ES-I3 (cell line): ENCODE data around the gene RAD51B.

Experiments
- H3K36me3 ChIP-seq: 2 replicates; pipeline ENCODE4 v1.6.1; 2013; ENCODE audit warnings: mild to moderate bottlenecking, low read length, control low read depth, moderate library complexity; ENCODE audit not compliant: insufficient read depth
- H3K4me1 ChIP-seq: 2 replicates; pipeline ENCODE4 v1.6.1; 2013; ENCODE audit warnings: mild to moderate bottlenecking, control low read depth, low read length; ENCODE audit not compliant: insufficient read depth
- H3K9ac ChIP-seq: 2 replicates; pipeline ENCODE4 v1.6.1; 2013; ENCODE audit warnings: low read depth, mild to moderate bottlenecking, low read length, moderate library complexity
- H3K9me3 ChIP-seq: 2 replicates; pipeline ENCODE4 v1.6.1; 2013; ENCODE audit warnings: mild to moderate bottlenecking, low read length, moderate library complexity; ENCODE audit not compliant: control insufficient read depth, insufficient read depth

RAD51B gene

DNA sequence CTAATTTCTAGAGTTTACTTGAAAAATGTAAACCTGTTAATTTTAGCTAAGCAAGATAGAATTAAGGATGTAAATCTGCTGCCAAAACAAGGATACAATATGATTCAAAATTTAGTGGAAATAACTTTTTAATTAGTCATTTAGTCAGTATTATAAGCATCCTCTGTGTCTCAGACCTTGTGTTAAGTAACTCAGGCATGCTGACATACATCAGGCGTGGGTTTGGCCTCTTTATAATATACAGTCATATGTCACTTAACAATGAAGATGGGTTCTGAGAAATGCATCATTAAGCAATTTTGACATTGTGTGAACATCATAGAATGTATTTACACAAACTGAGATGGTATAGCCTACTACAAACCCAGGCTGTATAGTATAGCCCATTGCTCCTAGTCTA, 586.4 kb downstream of the RAD51B start:
- H3K9me3 ChIP-seq = no peaks in the 10 kb centered on the region
- no peak overlapping the region for H3K9ac ChIP-seq
- H3K36me3 ChIP-seq = no peaks in the 10 kb centered on the region
- peaks cover 17% of the 10 kb centered on the region; the same call in 1 of the 2 replicates for H3K4me1 ChIP-seq

DNA sequence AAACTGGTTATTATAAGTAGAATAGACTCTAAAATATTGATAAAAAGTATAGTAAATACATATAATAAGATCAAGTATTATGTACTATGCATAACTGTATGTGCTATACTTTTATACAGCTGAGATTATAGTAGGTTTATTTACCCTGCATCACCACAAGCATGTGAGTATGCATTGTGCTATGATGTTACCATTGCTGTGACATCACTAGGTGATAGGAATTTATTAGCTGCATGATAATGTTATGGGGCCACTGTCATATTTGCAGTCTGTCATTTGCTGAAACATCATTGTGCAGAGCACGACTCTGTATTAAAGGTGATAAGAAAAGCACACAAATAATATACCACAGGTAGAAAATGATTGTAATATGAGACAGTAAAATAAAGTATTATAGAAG, 587.7 kb downstream of the RAD51B start:
- no peaks in the 10 kb centered on the region for H3K36me3 ChIP-seq
- H3K9me3 ChIP-seq = no peaks in the 10 kb centered on the region
- peaks cover 7% of the 10 kb centered on the region; the same call in 1 of the 2 replicates for H3K4me1 ChIP-seq
- H3K9ac ChIP-seq = no peak overlapping the region

GRCh38 chr14:68407825-68408224, 588.2 kb downstream of the RAD51B start:
- H3K9ac ChIP-seq = no peak overlapping the region
- peaks cover 7% of the 10 kb centered on the region; the same call in 1 of the 2 replicates for H3K4me1 ChIP-seq
- H3K9me3 ChIP-seq = no peaks in the 10 kb centered on the region
- H3K36me3 ChIP-seq = no peaks in the 10 kb centered on the region

GRCh38 chr14:68408680-68409079, 589.1 kb downstream of the RAD51B start:
- no peak overlapping the region for H3K9ac ChIP-seq

GRCh38 chr14:68409387-68409786, 589.8 kb downstream of the RAD51B start:
- Histone ChIP-seq H3K9me3 (no peaks in the 10 kb centered on the region), H3K36me3 (no peaks in the 10 kb centered on the region), H3K4me1 (peaks cover 7% of the 10 kb centered on the region; the same call in 1 of the 2 replicates), H3K9ac (no peak overlapping the region)

More at GRCh38 chr14:68408680-68409079, 589.1 kb downstream of the RAD51B start:
- no peaks in the 10 kb centered on the region for H3K9me3 ChIP-seq
- H3K36me3 ChIP-seq = no peaks in the 10 kb centered on the region
- peaks cover 7% of the 10 kb centered on the region; the same call in 1 of the 2 replicates for H3K4me1 ChIP-seq

GRCh38 chr14:68412505-68413465, 593.2 kb downstream of the RAD51B start:
- H3K4me1 ChIP-seq = peaks cover 7% of the 10 kb centered on the region; the same call in 1 of the 2 replicates

DNA sequence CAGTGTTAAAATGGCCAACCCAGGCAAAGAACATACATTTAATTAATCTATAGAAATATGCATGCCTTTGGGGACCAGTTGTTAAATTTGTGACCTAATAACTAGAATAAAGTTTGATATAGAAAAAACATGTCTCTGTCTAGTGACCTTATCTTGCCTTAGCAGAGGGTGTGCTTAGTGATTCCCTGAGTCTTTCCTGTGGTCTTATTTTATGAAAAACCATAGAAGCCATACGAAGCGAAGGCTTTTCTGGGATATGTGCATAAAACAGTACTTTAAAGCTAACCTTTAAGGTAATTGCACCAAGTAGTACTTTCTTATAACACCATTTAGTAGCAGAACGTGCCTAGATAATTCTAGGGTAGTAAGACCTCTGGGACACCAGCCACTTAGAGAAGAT, 593.9 kb downstream of the RAD51B start:
- no peaks in the 10 kb centered on the region for H3K9me3 ChIP-seq
- no peaks in the 10 kb centered on the region for H3K36me3 ChIP-seq
- H3K9ac ChIP-seq = no peak overlapping the region
- no peaks in the 10 kb centered on the region; the same call in 1 of the 2 replicates for H3K4me1 ChIP-seq

More at GRCh38 chr14:68412505-68413465, 593.2 kb downstream of the RAD51B start:
- Histone ChIP-seq H3K9me3 (no peaks in the 10 kb centered on the region), H3K9ac (no peak overlapping the region), H3K36me3 (no peaks in the 10 kb centered on the region)

GRCh38 chr14:68414121-68414520, 594.5 kb downstream of the RAD51B start:
- H3K4me1 ChIP-seq = no peaks in the 10 kb centered on the region; the same call in 1 of the 2 replicates
- H3K36me3 ChIP-seq = no peaks in the 10 kb centered on the region
- H3K9me3 ChIP-seq = no peaks in the 10 kb centered on the region
- no peak overlapping the region for H3K9ac ChIP-seq

DNA sequence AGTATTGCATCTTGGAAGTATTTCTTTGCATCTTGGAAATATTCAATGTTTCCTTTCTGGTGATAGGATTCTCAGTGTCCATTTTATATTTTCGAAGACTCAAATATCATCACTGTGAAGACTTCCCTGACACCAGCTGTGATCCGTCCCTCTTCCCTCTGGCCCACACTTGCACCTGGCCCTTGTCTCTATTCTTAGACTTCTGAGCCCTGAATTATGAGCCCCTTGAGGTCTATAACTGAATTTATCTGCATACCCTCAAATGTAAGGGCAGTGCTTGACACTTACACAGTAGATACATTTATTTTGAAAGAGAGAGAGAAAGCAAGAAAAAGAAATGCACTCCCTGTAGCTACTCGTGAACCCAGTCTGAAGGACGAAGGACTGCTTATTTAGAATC, 596.6 kb downstream of the RAD51B start:
- Histone ChIP-seq H3K4me1 (peaks cover 8% of the 10 kb centered on the region), H3K9ac (no peak overlapping the region), H3K9me3 (no peaks in the 10 kb centered on the region), H3K36me3 (no peaks in the 10 kb centered on the region)

DNA sequence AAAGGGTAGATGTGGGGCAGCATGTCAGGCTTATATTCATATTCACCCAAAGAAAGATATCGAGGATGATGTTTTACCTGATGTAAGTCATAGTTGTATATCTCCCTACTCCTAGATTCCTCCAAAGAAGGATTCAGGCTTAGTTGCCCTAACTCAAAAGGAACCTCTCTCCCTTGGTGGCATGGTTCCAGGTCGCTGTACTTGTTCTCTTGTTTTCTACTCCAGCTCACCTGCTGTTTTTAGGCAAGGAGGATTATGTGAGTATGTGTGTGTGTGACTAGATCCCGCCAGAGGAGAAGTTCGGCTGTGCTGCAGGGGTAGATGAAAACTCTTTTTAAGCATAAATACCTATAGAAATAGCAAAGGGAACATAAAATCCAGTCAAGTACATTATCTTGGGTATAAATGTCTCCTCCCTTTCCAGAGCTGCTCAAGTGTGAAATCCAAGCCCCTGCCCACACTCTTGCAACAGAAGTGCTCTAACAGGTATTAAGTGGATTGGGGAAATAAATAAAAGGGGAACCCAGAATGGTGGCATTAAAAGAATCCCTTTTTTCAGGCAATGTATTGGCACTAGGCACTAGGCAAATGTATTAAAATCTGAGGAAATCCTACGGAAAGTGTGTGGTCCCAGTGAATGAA, 597.6 kb downstream of the RAD51B start:
- Histone ChIP-seq H3K4me1 (peaks cover 8% of the 10 kb centered on the region), H3K9ac (no peak overlapping the region), H3K36me3 (no peaks in the 10 kb centered on the region), H3K9me3 (no peaks in the 10 kb centered on the region)

DNA sequence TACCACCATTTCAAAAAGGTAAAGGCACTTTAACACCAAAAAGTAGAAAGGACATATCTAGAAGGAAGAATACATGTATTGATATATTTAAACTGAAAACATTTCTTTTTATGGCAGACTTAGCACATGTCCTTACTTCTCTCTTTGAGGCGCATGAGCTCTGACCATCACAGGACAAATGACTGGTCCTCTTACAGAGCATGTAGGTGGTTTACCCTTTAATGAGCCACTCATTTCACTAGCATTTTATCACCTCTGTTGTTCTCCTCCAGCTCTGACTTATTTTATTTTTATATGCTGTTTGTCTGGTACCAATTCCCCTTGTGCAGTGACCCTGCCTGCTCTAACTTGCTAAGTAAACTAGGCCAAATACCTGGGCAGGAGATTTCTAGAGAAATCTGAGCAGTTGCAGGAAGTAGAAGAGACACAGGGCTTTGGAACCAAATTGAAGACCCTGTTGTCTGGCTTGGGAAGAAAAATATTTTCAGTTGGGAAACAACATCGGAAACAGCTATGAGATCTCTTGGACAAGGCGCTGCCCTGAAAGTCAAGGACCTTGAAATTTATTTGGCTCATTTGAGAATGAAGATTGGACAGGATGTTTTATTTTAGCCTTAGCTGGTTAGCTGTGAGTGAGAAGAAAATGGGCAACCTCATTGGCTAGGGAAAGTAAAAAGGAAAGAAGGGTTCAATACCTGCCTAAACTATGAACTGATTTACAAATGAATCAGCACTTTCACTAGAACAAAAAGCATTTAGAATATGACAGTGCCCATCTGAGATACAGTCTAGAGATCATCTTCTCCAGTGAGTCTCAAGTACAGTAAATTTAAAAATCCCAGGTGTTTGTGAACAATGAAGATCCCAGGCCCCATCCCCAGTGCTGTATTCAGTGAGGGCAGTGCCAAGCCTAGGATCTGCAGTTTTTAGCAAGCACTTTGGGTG, 598.9 kb downstream of the RAD51B start:
- no peaks in the 10 kb centered on the region for H3K9me3 ChIP-seq
- no peaks in the 10 kb centered on the region for H3K36me3 ChIP-seq
- peaks cover 8% of the 10 kb centered on the region for H3K4me1 ChIP-seq
- H3K9ac ChIP-seq = no peak overlapping the region

- Histone ChIP-seq H3K4me1 (peaks cover 8% of the 10 kb centered on the region), H3K9ac (no peak overlapping the region), H3K9me3 (0 out of 2 replicates have a peak, but pooled peaks cover 3% of the 10 kb centered on the region), H3K36me3 (no peaks in the 10 kb centered on the region)
Observed at GRCh38 chr14:68420350-68420749, 600.8 kb downstream of the RAD51B start.

DNA sequence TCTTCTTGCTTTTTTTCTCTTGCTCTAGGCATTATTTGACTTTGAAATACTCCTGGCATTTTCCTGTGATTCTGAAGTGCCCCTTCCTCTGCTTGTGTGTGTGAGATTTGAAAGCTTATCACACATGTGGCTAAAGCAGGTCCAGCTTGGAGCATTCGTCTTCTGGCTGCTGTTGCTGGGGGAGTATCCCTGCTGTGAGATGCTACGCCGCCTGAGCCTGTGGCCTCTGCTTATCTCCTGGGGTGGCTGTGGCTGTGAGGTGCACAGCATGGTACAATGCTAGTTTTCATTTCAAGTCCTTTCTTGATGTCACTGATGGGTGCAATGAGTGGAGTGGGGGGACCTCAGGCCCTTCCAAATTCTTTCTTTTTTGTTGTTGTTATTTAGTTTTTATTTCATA, 601.5 kb downstream of the RAD51B start:
- peaks cover 8% of the 10 kb centered on the region; the same call in 1 of the 2 replicates for H3K4me1 ChIP-seq
- no peak overlapping the region for H3K9ac ChIP-seq
- H3K36me3 ChIP-seq = no peaks in the 10 kb centered on the region
- H3K9me3 ChIP-seq = 0 out of 2 replicates have a peak, but pooled peaks cover 5% of the 10 kb centered on the region

DNA sequence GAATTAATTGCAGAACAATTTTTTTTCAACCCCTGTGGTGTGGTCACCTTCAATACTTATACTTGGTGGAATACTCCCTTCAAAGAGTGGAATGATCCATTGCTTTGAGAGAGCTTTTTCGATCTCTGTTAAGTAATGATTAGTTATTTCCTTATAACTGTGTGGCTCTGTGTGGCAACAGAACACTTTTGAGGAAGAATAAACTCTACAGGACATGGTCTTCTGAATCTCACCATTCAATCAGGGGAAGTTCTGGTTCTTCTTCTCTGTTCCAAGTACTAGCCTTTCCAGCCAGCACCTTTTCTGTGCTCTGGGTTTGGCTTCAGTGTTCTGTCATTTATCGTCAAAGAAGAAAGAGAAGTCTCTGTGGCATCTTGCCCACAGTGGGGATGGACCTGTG, 604.1 kb downstream of the RAD51B start:
- no peak overlapping the region for H3K9ac ChIP-seq
- 0 out of 2 replicates have a peak, but pooled peaks cover 5% of the 10 kb centered on the region for H3K9me3 ChIP-seq

More for the DNA sequence above, 604.1 kb downstream of the RAD51B start:
- peaks cover 8% of the 10 kb centered on the region; the same call in 1 of the 2 replicates for H3K4me1 ChIP-seq
- H3K36me3 ChIP-seq = no peaks in the 10 kb centered on the region
